ENCODE results near the gene EPN2.

Gene EPN2

DNA sequence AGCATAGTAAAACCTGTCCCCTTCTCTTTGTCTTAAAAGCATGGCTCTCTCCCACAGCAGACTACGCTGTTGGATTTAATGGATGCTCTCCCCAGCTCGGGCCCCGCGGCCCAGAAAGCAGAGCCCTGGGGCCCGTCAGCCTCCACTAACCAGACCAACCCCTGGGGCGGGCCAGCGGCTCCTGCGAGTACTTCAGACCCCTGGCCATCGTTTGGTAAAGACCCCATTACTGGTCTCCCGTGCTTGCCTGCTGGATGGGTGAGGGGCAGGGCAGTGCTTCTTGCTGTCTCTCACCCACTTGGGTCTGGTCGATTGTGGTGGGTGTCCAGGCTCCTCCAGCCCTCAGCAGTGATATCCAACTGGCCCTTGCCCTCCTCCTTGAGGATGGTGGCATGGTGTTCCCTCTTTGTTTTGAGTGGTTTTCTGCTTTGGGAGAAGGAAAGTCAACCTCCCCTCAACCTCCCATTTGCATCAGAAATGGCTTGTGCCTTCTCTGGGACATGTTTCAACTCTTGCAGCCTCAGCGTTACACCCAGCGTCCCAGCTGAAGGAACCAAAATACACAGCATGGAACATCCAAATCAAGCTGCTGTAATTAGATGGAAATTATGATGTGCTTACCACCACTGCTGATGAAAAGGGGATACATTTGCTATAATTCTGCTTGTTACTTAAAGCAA, 76.0 kb downstream of the EPN2 start:
- DNase-seq = no peak

DNA sequence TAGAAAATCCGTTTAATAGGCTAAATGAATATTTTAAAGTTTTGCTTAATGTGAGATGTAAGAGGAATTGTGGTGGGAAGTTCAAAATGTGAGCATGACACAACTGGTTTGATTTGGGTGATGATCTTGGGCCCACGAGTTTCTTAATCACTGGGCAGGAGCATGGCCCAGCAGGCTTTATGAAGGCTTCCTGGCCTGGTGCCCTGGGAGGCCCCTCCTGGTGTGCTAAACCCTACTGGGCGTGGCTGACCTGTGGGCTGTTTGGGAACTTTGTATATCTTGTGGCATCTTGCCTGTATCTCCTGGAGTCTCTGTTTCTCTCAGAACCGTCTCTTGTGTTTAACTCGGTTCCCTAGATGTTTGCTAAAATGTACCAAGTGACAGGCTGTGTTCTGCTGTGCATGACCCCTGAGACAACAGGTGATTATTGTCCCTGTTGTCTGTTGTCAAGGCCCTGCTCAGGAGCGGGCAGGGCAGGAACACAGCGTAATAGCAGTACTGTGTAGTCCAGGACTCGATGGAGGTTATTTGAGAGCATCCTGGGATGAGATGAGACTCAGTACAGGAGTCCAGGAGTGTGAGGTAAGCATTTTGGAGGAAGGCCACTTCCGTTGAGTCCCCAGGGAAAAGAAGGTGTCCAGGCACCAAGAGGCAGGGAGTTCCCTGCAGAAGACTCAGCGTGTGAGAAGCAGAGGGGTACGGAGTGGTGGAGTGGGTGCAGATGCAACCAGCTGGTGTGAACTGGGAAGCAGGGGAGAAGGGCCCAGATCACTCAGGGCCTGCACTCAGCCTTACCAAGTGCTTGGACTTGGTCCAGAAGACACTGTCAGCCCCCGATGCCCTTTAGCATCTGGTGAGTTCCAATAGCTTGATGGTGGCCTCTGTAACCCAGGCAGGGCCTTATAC, 76.8 kb downstream of the EPN2 start:
- no peak for DNase-seq

DNA sequence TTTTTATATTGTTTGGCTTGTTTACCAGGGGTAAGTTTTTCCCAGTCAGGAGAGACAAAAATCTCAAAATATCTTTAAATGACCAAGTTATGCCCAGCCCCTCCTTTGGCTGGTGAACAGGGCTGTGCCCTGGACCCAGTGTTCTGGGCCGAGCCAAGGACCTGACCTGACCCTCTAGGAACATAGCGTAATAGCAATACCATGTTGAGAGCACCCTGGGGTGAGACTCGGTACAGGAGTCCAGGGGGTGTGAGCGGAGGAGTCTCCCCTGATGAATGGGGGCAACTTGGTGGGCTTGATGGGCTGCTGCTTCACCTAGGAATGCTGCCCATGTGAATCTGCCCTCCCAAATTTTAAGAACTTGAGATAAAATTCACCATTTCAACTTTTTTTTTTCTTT, 77.9 kb downstream of the EPN2 start:
- no peak for DNase-seq

DNA sequence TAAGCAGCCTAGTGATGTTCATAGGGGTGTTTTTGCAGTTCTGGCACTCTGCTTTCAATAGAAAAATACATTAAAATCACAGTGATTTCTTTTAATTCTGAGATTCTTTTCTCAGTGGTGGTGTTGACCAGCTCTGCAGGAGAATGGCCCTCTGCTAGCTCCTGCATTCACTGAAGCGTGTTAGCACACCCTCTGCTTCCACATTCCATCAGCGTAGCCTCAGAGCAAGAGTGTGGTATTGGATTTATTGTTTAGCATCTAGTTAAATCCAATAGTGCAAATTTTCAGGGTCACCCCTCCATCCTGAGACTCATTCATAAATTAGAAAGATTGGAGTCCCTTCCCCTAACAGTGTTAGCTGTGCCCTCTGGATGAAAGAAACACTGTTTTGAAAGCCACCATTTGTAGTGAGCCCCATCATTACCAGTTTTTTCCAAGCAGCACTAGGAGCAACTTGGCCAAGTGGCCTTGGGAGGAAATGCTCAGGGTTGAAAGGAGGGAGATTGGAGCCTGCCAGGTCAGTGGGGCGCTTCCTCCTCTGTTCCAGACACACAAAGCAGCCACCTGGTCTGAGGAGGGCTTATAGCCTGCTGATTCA, 79.7 kb downstream of the EPN2 start:
- no peak for DNase-seq

DNA sequence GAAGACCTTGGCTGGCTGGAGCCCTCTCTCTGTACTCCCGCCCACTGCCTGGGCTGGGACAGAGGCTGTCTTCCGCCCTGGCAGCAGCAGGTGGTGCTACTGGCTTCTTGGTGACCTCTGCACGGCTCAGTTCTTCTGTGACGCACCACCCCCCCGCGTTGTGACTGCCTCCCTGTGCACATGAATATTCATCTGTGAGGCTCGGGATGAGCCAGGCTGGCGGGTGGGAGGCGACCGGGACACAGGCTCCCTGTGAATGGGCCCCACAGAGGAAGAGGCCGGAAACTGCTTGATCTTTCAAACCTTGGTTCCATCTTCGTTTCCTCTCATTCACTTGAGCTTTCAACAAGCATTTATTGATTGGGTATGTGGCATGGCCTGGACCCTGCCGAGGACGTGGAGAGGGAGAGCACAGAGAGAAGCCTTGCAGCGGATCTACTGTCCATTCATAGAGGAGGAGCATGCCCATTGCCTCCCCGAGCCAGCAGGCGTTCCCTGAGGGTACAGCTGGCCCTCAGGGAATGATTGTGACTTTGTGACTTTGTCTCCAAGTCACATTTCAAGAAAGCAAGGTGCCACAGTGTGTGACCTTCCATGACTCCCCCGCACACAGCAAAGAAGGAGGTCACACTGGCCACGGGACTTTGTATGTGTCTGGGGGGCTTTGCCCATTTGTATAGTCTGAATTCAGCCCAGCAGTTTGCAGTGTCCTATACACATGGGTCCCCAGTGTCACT, 80.4 kb downstream of the EPN2 start:
- DNase-seq = no peak

DNA sequence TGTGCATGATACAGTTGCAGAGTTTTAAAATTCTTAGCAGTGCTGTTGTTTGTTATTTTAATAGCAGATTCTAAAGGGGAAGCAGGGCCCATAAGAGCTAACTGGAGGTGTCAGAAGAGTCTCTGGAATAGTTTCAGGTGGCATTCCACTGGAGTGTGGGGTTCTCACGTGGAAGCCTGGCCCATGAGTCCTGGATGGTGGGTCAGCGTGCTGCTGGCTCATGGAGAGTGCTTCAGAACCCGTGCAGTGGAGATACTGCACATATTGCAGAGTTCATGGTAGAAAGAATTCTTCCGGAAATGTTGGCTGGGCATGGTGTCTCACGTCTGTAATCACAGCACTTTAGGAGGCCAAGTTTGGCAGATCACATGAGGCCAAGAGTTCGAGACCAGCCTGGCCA, 81.4 kb downstream of the EPN2 start:
- no peak for DNase-seq

DNA sequence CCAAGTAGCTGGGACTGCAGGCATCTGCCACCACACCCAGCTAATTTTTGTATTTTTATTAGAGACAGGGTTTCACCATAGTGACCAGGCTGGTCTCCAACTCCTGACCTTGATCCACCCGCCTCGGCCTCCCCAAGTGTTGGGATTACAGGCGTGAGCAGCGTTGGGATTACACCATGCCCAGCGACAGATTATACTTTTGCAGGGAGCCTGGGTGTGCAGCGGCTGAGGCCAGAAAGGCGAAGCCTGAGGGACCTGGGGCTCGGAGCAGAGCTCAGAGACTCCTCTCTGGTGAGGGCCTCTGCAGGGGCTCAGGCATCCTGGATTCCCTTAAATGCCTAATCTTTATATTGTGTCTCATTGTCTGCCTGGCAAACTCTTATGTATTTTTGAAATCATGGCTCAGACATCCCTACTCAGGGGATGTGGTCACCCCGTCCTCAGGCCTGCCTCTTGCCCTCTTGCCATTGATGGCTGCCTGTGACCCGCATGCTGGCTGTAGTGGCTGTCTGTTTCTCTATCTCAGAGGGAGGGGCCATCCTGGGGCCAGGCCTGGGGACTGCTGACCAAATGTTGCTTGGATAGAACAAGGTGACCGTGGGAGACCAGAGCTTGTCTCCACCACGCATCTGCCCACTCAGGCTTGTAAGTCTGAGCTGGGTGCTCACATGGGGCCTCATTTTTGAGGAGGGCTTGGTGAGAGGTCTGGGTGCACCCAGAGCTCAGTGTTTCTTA, 82.8 kb downstream of the EPN2 start:
- DNase-seq = no peak

DNA sequence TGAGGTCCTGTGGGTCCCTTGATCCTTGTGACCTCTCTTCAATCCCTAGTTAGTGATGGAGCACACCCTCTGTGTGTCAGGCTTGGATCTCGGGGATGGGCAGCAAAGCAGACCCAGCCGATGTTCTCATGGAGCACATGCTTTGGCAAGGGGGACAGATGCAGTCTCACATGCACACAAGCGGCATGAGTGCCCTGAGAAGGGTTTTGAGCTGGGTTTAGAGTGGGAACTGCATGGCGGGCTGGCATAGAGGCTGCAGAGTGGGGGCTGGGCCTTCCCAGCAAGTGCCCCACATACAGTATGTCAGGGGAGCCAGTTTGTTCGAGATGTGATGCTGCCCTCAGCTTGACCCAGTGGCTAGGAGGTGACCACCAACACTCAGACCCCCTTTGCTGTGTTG, 83.7 kb downstream of the EPN2 start:
- no peak for DNase-seq

DNA sequence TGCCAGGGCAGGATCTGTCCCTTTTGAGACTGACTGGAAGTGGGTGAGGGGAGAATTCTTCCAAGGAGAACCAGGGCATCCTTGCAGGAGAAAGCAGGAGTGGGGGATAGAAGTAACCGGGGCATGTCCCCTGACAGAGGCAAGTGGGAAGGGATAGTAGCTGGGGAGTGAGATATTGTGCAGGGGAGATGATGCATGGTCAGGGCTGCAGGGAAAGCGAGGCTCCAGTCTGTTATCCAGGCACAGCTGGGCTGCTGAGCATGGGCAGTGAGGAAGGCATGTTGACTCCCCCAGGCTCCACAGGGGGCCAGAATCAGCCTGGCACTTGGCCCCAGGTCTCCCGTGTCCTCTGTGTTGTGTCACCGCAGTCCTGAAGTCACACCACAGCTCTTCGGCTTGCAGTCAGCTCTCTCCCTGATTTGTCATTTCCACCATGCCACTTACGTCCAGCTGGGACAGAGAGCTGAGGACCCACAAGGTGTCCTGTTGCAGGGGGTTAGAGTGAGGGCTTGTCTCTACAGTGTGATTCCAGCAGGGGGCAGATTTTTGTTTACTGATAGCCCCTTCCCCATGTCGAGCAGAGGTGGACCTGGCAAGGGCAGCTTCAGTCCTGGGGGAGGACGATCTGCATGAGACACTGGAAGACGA, 84.4 kb downstream of the EPN2 start:
- no peak for DNase-seq

DNA sequence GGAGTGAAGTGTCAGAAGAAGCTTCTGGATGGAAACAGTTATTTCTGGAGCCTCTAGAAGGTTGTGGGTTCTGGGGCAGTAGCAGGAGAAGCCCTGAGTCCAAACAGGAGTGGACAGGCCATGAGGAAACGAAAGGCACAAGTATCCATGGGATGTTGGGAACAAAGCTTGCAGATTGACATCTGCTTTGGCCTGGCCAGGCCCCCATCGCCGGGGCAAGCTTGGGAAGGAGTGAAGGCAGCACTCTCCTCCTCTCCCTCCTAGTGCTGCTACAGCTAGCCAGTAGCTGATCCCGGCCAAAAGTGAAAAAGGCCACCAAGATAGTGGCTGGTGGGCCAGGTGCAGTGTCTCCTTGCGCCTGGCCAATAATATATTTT, 85.0 kb downstream of the EPN2 start:
- no peak for DNase-seq

DNA sequence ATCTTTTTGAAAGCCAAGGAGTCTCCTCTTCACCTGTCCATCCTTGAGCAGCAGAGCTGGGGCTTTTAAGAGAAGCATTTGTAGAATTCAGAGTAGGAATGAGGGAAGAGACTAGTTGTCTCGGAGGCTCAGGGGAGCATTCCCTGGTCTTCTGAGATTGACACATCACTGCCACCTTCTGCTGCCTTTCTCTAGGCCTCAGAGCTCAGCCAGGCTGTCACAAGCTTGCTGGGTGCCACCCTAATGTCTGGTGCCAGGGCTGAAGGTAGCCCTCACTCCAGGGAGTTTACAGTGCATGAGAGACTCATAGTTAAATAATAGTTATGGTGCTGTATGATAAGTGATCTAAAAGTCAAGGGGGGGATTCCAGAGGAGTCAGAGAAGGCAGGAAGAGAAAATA, 85.7 kb downstream of the EPN2 start:
- DNase-seq = no peak

DNA sequence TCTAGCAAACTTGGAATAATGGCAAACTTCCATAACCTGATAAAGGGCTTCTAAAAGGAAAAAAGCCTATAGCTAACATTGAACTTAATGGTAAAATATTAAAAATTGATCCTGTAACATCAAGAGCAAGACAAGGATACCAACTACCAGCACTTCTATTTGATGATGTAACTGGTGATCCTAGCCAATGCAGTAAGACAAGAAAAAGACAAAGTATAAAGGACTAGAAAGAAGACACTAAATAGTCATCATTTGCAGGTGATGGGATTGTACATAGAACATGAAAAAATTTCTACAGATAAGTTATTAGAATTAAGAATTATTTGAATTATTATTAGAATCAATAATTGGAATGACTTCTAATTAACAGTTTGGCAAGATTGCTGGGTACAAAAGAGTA, 88.4 kb downstream of the EPN2 start:
- DNase-seq = no peak

DNA sequence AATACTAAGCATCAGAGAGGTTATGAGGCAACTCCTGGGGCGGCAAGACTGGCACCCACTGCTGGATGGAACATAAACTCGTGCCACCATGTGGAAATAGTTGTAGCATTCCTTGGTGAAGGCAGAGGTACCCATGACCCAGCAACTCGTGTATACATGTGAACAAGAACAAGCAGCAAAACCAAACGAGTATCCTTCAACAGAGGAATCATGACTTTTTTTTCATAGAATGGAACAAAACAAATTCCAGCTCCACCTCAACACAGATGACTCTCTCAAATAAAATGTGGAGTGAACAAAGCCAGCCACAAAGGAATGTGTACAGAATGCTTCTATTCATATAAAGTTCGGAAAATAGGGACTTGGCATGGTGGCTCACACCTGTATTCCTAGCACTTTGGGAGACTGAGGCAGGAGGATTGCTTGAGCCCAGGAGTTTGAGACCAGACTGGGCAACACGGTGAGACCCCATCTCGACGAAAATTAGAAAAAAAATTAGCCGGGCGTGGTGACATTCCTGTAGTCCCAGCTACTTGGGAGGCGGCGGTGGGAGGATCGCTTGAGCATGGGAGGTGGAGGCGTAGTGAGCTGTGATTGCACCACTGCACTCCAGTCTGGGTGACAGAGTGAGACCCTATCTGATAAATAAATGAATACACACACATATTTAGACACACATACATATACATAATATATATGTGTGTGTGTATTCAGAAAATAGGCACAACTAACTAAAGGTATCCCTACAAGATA, 90.0 kb downstream of the EPN2 start:
- no peak for DNase-seq

DNA sequence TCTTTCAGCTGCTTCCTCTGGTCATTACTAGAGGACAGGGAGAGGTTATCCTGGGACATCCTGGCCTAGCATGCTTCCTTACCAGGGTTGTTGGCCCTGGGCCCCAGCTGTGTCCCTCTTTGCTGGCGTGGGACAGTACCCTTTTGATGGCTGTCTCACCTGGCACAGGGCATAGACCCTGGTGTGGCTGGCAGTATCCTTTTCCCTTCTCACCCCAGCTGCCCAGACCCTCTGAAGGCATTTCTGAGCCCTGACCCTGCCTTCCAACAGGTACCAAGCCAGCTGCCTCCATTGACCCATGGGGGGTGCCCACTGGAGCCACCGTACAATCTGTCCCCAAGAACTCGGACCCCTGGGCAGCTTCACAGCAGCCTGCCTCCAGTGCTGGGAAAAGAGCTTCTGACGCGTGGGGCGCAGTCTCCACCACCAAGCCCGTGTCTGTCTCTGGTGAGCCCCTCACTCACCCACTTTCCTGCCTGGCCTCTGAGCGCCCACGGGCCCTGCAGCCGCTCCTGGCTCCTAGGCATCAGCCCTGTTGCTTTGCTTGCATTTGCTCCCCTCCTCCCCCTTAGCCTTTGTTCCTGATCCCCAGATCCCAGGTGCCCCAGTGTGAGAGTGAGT, 91.4 kb downstream of the EPN2 start:
- no peak for DNase-seq

DNA sequence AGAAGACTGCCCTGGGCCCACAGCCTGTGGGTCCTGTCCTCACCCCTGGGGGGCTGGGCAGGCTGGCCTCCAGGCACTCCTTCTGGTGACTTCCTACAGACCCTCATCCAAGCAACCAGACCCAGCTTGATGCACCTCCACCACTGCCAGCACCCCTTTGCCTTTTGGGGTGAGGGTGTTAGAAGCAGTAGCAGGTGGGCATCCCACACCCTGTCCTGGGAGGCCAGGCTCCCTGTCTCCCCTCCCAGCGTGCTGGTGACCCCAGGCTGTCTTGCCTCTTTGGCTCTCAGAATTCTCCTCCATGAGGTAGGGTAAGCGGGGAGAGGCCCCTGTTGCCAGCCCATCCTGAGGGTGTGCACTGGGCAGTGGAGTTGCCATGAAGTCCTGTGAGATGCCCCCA, 92.0 kb downstream of the EPN2 start:
- DNase-seq = no peak

DNA sequence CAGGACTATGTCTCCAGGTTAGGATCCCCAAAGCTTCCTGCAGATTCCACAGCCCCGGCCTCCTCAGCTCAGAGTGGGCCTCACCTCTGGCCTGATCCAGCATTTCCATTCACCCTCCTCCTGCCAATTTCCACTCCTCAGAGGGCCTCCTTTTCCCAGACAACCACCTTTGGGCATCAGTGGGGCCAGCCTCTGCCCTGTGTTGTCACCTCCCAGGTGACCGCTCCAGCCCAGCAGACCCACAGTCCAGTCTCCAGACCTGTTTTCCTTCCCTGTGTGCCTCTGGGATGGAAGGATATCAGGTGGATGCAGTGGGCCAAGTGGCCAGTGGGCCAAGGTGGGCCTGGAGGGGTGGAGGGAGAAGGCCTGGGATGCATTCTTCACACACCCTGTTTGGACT, 92.7 kb downstream of the EPN2 start:
- DNase-seq = no peak

DNA sequence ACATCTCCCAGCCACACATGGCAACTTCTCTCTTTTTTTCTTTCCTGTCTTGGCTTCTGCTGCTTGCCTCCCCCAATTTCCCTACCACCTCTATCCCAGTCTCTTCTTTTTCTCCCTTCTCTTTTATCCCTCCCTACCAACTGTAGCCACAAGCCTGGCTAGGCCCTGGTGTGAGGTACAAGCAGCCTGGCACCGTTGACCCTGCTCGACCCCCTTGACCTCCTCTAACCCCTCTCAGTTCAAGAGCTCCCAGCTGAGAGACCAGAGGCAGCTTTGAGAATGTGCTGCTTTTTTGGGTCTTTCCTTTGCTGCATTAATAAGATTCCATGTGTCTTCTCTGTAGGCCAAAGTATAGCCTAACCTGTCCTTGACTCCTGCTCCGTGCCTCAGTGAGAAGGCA, 93.1 kb downstream of the EPN2 start:
- DNase-seq = no peak

DNA sequence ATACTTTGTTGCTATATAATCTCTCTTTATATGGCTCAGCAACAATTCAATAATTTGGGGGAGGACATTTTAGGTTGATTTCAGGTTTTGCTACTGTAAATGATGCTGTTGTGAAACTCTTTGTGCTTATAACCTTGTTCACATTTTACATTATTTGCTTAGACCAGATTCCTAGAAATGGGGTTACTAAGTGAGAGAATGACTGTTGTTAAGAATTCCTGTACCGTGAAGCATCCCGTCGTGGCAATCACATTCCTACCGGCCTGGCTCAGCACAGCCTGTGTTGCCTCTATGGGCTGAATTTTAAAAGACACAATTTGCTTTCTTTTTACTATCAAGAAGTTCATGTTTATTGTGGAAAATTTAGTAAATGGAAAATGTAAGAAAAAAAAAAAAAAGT, 94.0 kb downstream of the EPN2 start:
- no peak for DNase-seq

DNA sequence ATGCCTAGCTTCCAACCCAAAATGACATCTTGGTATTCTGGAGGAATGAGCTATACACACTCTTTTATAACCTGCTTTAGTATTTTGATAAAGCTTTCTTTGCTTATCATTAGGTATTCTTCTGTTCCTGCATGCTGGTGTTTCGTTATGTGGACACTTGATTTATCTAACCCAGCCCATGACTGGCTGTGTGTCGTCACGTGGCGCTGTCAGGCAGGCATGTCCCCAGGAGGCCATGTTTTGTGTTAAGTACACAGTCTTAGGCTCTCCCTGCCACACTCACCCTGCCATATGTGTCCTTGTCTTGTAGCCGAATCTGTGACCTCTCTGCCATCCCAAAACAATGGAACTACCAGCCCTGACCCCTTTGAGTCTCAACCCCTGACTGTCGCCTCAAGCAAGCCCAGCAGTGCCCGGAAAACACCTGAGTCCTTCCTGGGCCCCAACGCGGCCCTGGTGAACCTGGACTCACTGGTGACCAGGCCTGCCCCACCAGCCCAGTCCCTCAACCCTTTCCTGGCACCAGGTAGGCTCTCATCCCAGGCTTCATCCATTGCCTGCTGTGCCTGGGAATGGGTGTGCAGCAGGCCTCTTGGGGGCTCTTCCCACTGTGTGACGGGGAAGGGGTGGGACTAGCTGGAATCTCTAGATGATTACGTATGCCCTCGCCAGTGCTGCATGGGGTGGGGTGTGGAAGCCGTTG, 94.5 kb downstream of the EPN2 start:
- no peak for DNase-seq

DNA sequence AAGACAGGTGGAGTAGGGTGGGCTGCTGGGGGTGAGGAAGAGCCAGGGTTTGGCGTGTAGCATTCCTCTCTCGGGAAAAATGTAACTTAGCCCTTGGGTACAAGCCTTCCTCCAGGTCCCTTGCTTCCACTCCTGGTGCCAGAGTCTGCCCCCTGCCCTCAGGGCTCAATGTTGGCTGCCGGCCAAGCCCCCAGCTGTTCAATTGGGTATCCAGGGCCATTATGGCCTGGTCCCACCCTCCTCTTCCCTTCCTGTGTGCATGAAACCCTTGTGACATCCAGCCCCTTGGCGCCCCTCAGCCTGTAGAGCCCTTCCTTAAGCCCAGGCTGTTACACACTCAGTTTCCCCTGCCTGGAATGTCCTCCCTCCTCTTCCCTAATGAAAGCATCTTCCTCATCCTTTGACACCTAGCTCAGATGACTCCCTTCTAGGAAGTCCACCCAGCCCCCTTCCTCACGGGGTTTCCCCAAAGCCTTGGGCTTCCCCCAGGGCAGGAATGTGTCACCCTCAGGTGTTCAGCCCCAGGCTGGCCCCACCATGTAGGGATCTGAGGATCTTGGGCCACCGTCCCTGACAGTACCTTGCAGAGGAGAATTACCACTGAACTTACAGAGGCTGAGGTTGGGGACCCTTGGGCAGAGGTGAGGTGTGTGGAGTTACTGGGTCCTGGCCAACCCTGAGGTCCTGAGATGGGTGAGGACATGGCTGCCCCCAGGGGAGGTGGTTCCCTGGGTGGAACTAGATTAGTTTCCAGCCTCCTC, 95.4 kb downstream of the EPN2 start:
- DNase-seq = no peak

Measured in stimulated activated CD4-positive, alpha-beta T cell treated with anti-CD3 and anti-CD28 coated beads, Interleukin-4, amount 100 ng/mL, for 24 hours (primary cell).